HS-27A (cell line): Measurements from ENCODE around the gene IPCEF1.
"Not testable (repeated sequence)": the region's sequence is repeated elsewhere in the genome, so short reads cannot be mapped to it uniquely, and the experiment has no call there.

ENCODE experiments used
- DNase-seq: peaks from one replicate; pipeline ENCODE4 v3.0.0-alpha.2; 2012; ENCODE audit warnings: low read depth, missing footprints

IPCEF1 gene

DNA sequence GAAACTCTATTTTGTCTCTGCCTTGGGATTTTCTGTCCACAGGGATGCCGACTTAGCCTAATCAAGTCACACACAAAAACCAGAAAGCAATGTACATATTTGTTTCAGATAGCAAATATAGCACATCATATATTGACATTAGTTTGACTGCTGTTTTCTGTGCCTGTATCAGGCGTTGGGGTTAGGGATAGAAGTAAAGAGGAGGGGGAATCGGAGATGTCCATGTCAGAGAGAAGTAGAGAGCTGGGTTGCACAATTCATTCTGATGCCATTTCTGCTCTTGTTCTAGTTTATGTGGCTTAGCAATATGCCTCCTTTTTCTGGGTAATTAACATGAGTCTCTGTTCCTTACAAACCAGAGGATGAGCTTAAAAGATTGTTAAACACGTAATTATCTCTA lies 14.7 kb upstream of the IPCEF1 start:
- DNase-seq, result no peak

DNA sequence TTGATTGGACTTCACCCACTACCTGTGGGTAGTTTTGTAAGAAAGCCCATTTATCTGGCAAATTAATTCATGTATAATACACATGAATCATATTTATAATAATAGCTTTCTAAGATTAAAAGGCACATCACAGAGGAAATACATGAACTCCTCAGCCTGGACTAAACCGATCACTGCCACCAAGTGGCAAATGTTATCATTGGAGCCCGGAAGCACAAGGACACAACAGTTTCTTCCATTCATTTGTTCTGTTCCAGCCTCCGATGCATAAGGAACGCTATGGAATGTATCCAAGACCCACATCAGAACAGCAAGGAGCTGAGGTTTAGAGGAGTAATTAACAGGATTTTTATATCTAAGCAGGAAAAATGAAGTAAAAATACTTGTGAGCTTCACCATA lies 13.9 kb upstream of the IPCEF1 start:
- no peak for DNase-seq

DNA sequence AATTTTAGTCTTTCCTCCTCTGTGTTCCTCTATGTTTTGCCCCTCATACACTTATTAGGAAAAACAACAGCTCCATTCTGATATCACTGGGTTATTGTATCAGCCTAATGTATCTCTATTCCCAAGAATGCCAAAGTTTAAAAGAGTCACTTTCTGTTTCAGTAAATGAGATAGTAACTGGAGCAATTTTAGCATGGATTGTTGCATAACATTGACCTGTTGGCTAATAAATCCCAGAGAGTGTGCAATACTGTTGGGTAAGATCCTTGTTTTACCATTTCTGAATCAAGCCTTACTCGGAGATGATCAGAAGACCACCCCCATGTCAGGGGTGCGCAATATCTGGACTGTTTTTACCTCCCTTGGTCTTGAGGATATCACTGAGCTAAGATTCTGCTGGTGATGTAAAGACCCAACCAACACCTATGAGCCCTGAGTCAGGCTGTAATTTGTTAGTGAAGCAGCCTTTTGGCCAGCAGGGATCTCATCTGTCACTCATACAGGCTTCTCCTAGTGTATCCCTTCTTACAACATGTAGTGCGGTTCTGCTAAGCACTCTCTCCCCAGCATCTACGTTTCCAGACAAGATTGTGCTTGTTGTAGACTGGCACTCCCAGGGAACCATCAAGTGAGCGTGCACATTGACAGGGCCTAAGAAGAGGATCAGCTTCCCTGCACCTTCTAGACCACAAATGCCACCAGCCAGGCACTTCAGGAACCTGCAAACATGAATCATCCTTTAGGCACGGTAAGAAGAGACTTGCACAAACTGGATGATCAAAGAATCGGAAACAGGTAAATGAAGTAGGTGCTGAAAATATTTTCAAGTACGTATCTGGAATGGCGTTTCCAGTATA lies 11.5 kb upstream of the IPCEF1 start:
- DNase-seq, result no peak

DNA sequence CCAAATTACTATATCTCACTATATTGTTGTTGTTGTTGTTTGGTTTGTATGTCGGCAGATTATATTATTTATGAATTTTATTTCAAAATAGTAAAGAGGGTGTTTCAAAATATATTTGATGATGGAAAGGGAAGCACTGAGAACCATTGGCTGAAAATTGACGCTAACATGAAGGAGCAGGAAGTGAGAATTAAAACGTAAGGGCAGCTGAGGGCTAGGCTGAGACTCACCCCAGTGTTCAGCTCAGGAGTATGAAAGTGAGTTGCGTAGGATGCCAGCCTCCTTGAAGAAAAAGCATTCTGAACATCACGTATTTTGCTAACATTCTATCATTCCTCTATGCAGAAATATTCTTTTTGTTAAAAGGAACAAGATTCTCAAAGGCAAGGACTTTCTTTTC lies 10.7 kb upstream of the IPCEF1 start:
- DNase-seq, result no peak

DNA sequence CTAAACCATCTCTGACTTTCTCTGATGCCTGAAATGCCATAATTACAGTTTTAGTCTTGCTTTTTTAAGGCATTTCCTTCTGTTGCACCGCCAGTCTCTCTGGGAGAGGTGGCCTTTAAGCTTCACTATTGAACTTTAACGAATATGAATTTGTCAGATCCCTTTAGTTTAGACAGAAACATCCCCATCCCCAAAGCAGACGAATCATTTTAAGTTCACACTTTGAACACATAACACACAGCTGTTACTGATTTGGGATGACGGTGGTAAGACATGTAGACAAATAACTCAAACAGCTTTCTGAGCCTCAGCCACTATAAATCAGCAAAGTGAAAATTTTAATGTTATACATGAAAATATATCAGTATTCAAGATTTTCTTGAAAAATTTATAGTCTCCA lies 7.2 kb upstream of the IPCEF1 start:
- DNase-seq, result no peak

DNA sequence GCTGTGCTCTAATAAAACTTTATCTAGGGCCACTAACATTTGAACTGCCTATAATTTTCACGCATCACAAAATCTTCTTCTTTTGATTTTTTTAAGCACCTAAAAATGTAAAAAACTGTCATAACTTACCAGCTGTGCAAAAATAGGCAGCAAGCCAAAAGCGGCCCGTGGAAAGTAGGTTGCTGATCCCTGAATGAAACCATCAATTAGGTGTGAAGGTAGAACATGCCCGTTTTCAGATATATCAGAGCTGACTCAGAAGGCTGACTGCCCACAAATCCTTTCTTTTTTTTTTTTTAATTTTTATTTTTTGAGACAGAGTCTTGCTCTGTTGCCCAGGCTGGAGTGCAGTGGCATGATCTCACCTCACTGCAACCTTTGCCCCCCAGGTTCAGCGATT lies 4.9 kb upstream of the IPCEF1 start:
- no peak for DNase-seq

DNA sequence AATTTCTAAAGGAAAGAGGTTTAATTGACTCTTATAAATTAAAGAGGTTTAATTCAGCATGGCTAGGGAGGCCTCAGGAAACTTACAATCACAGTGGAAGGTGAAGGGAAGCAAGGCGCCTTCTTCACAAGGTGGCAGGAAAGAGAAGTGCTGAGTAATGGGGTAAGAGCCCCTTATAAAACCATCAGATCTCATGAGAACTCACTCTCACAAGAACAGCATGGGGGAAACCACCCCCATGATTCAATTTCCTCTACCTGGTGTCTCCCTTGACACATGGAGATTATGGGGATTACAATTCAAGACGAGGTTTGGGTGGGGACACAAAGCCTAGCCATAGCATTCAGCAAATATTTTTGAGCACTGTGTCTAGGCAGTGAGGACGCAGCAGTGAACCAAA lies 3.9 kb upstream of the IPCEF1 start:
- DNase-seq, result no peak

DNA sequence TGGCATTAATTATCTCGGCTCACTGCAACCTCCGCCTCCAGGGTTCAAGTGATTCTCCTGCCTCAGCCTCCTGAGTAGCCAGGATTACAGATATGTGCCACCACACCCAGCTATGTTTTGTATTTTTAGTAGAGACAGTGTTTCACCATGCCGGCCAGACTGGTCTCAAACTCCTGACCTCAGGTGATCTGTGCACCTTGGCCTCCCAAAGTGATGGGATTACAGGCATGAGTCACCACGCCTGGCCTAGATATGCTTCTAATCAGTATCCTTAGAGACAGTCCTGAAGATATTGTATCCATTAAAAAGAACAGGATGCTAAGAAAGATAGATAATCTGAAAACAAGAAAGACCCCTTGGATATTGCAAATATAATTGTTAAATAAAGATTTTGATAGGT lies 3.1 kb upstream of the IPCEF1 start:
- DNase-seq, result no peak

DNA sequence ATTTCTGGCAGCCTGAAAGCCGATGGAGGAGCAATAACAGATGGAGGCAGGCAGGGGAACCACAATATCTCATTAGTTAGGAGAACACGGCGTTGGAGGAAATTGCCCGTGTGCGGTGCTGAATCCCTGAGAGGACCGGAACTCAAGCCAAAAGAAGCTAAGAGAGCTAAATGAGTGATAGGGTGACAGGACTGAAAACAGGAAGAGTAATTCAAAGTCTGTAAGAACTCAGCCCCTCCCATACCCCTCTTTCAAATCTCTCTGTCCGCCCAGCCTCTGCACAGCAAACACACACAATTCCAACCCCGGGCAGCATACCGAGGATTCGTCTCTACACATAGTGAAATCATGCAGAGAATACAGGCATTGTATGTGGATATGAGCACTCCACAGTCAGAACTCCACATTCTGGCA lies 2.6 kb upstream of the IPCEF1 start:
- no peak for DNase-seq

DNA sequence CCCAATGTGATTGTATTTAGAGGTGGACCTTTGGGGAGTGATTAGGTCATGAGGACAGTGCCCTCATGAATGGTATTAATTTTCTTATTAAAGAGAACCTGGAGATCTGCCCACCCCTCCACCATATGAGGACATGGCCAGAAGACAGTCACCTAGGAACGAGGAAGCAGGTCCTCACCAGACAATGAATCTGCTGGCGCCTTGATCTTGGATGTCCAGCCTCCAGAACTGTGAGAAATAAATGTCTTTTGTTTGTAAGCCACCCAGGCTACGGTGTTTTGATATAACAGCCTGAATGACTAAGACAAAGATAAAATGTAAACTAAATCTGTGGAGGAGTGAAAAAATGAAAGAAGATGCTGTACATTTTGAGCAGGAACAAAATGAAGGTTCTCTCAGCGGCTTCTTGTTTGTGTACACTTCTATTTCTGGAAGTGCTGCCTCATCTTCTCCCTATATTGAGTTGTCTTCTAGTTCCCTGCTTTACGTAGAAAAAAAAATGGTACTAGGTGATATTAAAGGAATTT lies 1.5 kb upstream of the IPCEF1 start:
- no peak for DNase-seq

DNA sequence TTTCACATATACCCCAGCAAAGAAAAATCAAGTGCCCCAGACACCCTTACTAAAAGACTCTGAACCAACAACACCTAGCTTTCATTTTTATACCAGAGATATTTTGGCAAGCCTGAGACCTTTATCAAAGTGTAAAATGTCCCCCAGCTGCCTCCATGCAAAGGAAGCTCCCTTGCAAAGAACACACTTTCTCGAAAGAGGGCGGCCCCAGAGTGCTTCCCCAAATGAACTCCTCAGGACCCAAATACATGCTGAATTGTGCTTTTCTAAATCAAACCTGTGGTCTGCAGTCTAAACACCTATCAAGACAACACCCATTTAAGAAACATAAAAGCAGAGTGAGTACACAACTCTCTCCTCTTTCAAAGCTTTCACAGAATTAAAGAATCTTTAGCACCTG lies 490 bp downstream of the IPCEF1 start:
- DNase-seq, result no peak

DNA sequence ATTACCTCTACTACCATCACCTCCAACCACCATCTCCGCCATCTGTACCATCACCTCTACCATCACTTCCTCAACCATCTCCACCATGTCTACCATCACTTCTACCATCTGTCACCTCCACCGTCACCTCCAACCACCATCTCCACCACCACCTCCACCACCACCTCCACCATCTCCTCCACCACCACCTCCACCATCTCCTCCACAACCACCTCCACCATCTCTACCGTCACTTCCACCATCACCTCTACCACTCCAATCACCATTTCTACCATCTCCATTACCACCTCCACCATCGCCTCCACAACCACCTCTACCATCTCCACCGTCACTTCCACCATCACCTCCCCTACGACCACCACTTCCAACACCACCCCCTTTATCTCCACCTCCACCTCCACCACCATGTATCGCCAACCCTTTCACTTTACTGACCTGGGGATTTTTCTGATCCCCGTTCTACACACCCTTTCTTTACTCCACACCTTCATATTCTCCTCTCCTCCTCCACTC lies 2.3 kb downstream of the IPCEF1 start:
- DNase-seq, result no peak

DNA sequence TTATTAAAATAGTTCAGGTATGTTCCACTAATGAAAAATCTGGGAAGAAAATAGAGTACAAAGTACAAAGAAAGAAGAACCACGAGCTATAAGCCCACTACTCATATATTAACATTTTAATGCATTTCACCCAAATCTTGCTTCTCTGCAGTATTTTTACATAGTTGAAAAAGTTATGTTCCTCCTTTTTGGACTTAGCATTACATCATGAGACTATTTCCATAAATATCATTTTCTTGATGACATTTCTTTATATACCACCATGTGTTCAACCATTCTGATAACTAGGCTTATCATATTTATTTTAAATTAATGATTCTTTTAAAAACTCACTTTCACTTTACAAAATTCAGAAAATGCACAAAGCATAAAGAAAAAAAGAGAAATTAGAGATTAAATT lies 3.0 kb downstream of the IPCEF1 start:
- no peak for DNase-seq

DNA sequence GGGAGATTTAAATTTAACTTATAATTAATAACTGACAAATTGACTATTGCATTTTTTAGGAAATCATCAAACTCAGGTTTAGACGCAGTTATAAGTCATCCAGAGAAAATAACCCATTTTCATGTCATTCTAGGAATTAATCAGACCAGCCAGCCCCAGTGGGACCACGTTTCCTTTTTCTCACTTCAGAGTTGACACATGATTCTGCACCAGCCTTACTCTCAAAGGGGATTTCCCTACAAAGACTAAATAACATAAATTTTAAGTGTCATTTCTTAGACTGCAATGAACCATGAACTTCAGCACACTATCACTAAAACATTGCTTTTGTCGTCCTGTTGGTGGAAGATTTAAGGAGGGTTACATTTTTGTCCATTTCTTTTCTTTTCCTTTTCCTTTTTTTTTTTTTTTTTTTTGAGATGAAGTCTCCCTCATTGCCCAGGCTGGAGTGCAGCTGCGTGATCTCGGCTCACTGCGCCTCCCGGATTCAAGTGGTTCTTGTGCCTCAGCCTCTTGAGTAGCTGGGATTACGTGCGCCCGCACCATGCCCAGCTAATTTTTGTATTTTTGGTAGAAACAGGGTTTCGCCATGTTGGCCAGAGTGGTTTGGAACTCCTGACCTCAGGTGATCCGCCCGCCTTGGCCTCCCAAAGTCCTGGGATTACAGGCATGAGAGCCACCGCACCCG lies 3.6 kb downstream of the IPCEF1 start:
- no peak for DNase-seq

DNA sequence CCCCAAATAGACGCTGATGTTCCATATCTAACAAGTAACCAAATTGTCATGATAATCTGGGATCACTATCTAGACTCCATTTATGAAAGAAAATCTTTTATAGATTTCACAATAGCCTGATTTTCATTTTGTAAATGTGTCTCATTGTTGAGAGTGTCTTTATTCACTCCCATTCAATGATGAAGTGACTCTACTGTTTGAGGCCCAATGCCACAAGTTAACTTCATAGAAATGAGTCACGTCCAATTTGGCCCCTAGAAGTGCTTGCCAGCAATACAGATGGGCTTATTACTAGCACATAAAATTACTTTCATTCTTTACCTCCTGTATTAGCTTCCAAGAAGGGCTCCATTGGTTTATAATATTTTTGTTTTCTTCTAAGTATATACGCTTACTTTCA lies 6.3 kb downstream of the IPCEF1 start:
- no peak for DNase-seq

DNA sequence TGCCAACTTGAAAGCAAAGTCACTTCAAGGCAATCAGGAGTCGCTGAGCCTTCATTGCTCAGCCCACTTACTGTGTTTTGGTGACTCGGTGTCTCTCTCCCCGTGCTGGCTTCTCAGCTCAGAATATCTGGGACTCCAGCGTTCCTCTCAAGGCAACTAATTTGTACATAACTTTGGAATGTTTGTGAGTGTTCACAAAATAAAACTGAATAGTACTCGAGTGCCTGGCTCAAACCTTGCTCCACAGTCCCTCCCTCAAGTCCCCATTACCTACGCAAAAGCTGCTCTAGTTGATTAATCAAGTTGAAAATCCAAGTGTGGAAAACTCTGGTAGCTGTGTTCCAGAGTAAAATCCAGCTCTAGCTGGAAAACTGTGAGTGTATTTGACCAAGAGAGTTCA lies 8.6 kb downstream of the IPCEF1 start:
- no peak for DNase-seq

DNA sequence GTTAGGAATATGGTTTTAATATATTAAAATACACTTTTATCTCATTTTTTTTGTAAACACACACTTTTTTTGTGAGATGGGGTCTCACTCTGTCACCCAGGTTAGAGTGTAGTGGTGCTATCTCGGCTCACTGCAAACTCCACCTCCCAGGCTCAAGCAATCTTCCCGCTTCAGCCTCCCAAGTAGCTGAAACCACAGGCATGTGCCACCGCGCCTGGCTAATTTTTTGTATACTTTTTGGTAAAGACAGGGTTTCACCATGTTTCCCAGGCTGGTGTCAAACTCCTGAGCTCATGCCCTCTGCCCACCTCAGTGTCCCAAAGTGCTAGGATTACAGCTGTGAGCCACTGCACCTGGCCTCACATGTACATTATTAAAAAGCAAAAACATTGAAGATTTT lies 10.8 kb downstream of the IPCEF1 start:
- no peak for DNase-seq

DNA sequence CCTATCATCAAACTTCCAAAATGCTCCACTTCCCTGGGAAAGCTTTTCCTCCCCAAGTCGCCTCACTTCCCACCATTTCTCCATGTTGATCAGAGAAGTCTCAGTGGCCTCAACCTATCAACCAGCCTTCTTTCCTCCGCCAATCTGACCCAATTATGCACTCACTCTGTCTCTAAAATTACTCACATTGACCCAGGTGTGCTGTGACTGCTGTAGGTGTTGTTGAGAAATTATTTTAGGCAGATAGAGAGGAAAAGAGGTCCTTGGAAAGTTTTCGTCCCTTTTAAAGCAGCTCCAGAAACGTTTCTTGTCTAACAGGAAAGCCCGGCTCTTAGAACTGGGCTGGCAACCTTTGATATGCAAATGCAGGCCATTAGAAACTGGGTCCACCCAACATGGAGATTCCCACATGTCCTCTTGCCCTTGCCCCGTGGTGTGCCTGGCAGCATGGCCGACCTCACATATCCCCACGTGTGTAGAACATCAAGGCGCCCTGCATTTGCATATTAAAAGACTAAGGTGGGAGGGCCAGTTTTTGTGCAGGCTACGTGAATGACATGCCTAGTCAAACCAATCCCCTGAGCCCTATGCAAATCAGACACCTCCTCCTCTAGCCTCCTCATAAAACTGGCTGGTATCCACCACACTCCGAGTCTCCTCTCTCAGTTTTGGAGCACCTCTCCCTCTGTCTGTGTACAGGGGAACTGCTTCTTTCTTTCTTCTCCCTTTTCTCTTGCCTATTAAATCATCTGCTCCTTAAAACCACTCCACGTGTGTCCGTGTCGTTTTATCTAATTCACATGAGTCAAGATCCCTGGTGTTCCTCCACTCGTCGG lies 12.9 kb downstream of the IPCEF1 start:
- no peak for DNase-seq

DNA sequence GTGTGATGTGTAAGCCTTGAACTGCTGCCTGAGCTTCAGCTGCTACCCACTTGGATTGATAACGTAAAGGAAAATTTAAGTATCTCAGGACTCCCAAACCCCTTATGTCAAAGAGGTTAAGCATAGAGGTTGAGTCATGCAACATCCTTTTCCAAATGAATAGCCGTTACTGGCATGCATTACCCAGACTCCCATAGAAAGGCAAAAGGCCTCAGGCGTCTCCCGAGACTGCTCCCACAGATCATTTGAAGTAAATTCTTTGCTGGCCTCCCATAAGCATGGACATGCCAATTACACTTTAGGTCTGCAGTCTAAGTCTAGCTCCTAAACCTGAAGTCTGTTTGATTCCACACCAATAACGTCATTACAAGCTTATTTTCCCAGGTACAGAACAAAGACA lies 14.7 kb downstream of the IPCEF1 start:
- no peak for DNase-seq

DNA sequence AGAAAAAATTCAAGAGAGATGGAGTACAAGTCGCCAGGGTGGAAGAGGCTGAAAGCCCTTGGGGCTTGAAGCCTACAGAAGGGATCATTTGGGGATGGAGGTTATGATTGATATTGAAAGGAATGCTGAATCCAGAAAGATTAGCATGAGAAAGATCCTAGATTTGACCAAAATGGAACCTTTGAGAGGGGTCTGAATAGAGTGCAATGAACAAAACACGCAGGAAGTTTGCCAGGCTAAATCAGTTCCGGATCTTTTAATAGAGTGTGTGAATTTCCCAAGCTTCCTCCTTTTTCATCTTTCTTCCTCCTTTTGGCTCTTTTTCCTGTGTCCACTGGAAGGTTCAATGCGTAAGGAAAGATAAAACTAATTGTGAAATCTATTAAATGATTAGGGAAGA lies 15.3 kb downstream of the IPCEF1 start:
- no peak for DNase-seq

DNA sequence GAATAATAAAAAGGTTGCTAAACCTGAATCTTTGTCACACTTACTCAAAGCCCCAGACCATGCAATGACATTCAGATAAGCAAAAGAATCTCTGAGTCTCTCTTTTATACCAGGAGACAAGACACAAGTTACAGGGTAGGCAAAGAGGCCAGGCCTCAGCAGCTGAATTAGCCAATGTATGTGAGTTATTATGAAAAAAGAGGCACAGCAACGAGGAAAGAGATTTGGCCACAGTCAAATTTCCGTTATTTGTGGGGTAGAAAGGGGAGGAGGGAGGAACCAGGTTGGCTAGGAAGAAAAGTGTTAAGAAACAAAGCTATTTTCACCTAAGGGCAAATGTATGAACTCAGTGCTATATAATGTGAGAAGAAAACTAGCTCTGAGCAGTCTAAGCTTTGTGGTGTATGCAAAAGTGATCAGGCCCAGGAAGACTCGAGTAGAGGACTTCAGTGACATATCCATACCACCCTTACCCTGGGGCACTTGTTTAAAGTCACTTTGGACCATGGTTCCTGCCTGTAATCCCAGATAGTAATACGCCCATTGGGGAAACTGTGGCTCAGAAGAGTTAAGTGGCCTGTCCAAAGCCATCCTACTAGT lies 19.1 kb downstream of the IPCEF1 start:
- DNase-seq, result no peak

DNA sequence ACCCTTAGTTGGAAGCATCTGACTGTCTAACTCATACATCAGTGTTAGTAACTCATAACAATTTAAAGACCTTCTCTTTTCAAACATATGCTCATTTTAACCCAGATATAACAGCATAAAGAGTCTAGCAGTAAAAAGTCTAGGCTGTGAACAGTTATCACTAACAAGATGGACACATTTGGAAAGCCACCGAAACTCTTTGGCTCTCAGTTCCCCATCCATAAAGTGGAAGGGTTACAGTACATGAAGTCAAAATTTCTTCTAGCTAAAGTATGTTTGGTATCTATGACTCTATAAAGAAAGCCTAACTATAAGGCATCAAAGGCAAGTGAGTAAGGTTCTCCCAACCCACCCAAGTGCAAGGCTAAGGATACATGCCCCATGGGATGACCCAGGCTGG lies 22.5 kb downstream of the IPCEF1 start:
- DNase-seq, result not testable (repeated sequence)
